ENCODE results near the gene RERE.

DNA sequence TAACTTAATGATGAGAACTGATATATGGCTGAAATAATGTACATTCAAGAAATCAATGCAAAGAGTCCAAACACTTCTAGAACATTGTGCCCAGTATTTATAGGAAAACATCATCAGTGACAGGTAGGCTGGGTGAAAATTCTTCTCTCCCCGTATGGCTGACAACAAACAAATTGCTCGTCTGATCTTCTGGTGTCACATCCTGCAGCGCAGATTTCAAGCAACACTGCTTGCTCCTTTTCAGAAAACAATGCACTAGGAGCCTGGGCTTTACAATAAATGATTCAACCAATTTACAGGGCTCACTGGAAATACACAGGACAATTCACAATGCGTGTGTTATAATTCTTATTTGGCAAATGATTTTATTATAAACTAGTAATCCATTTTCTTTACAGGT, 185.3 kb downstream of the RERE start:
- TF ChIP-seq, protein P1, sequence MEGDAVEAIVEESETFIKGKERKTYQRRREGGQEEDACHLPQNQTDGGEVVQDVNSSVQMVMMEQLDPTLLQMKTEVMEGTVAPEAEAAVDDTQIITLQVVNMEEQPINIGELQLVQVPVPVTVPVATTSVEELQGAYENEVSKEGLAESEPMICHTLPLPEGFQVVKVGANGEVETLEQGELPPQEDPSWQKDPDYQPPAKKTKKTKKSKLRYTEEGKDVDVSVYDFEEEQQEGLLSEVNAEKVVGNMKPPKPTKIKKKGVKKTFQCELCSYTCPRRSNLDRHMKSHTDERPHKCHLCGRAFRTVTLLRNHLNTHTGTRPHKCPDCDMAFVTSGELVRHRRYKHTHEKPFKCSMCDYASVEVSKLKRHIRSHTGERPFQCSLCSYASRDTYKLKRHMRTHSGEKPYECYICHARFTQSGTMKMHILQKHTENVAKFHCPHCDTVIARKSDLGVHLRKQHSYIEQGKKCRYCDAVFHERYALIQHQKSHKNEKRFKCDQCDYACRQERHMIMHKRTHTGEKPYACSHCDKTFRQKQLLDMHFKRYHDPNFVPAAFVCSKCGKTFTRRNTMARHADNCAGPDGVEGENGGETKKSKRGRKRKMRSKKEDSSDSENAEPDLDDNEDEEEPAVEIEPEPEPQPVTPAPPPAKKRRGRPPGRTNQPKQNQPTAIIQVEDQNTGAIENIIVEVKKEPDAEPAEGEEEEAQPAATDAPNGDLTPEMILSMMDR (IDR thresholded peaks at IDR 0.05) = no peak
- no peak for TF ChIP-seq POLR2A (IDR thresholded peaks at IDR 0.05)
